Endothelial cell of umbilical vein (primary cell): ENCODE measurements around the gene PNKP. TPM values are rescaled to one million over a fixed set of nuclear protein-coding genes. Genes with fewer than 3 reads are reported as not detected.

ENCODE experiments used
- BruUV-seq: library from RNA; stranded (reverse); fragments of 400-500 nt; replicated peaks from 2 replicates; lab custom pipeline; 2021; lab: Mats Ljungman, UMichigan
- CTCF ChIA-PET: fragments of 300-600, 350-600 bp; sonication (Branson Sonifier 250); formaldehyde crosslinking; loops from one replicate; lab custom pipeline; 2021; ENCODE audit warnings: antibody characterized with exemption, inconsistent platforms; lab: Charles Lee
- POLR2A ChIA-PET: fragments of 300-600, 350-600 bp; sonication (Branson Sonifier 250); formaldehyde crosslinking; loops from one replicate; lab custom pipeline; 2021; ENCODE audit warnings: antibody characterized with exemption, inconsistent platforms; lab: Charles Lee
- DNase-seq: peaks from one replicate; pipeline ENCODE4 v3.0.0-alpha.2; 2011; ENCODE audit warnings: low read depth, low spot score
- FAIRE-seq: peaks from 2 replicates; lab custom pipeline; 2011; peaks lifted over from hg19 to GRCh38; lab: Jason Lieb, UNC
- H2AFZ ChIP-seq: 2 replicates; pipeline ENCODE4 v1.6.0; 2012; ENCODE audit warnings: low read depth, low read length, control low read depth, inconsistent platforms
- H3K27ac ChIP-seq: 2 replicates; pipeline ENCODE4 v1.5.1; 2011; ENCODE audit warnings: low read depth, mild to moderate bottlenecking, control low read depth, low read length, moderate library complexity; ENCODE audit not compliant: insufficient read depth
- H3K27me3 ChIP-seq, 2 experiments: 2 replicates each; pipeline versions ENCODE4 v1.6.0 to v1.6.1; 2011; ENCODE audit warnings: low read length in 2 of 2, mixed read lengths in 1 of 2; ENCODE audit not compliant: control insufficient read depth in 2 of 2, insufficient read depth in 2 of 2
- H3K36me3 ChIP-seq, 2 experiments: 2 replicates in 1 of 2; 3 replicates in 1 of 2; pipeline ENCODE4 v1.5.1; 2011; ENCODE audit warnings: low read length in 2 of 2, mild to moderate bottlenecking in 1 of 2, moderate library complexity in 1 of 2; ENCODE audit not compliant: control insufficient read depth in 2 of 2, insufficient read depth in 2 of 2; ENCODE audit errors: extremely low read depth in 1 of 2
- H3K4me1 ChIP-seq: 3 replicates; pipeline ENCODE4 v1.5.1; 2011; ENCODE audit warnings: mild to moderate bottlenecking, low read length; ENCODE audit not compliant: control insufficient read depth, insufficient read depth; ENCODE audit errors: extremely low read depth
- H3K4me2 ChIP-seq: 2 replicates; pipeline ENCODE4 v1.6.1; 2011; ENCODE audit warnings: low read length, control low read depth, mixed read lengths; ENCODE audit not compliant: insufficient read depth
- H3K4me3 ChIP-seq, 3 experiments: fragments of 200-600 bp in 1 of 3; sonication (generic), shearing (Covaris generic) in 1 of 3; replicated peaks in 1 of 3; 2 replicates each; pipeline ENCODE4 v1.5.1; 2011 to 2016; ENCODE audit warnings: control low read depth in 3 of 3, low read length in 3 of 3, mild to moderate bottlenecking in 2 of 3, inconsistent platforms in 1 of 3, low read depth in 1 of 3, moderate library complexity in 1 of 3; ENCODE audit not compliant: insufficient read depth in 1 of 3
- H3K79me2 ChIP-seq: 2 replicates; pipeline ENCODE4 v1.6.0; 2012; ENCODE audit warnings: low read length, inconsistent platforms; ENCODE audit not compliant: control insufficient read depth, insufficient read depth
- H3K9ac ChIP-seq: replicated peaks from 2 replicates; pipeline ENCODE3; 2011; ENCODE audit warnings: low read length, control low read depth; ENCODE audit not compliant: insufficient read depth; ENCODE audit errors: extremely low read depth
- H3K9me1 ChIP-seq: replicated peaks from 3 replicates; pipeline ENCODE4 v1.6.0; 2011; ENCODE audit warnings: mild to moderate bottlenecking, low read length; ENCODE audit not compliant: control insufficient read depth, insufficient read depth; ENCODE audit errors: extremely low read depth
- H3K9me3 ChIP-seq: replicated peaks from 2 replicates; pipeline ENCODE4 v1.5.1; 2012; ENCODE audit warnings: low read length, inconsistent platforms; ENCODE audit not compliant: control insufficient read depth, insufficient read depth
- H4K20me1 ChIP-seq: replicated peaks from 2 replicates; pipeline ENCODE3; 2011; ENCODE audit warnings: mild to moderate bottlenecking, low read length; ENCODE audit not compliant: control insufficient read depth, insufficient read depth; ENCODE audit errors: extremely low read depth
- CTCF ChIP-seq, 2 donors: IDR thresholded peaks; 1 replicate in 1 of 2; 2 replicates in 1 of 2; pipeline ENCODE4 v1.5.1; 2011; ENCODE audit warnings: low read length in 2 of 2, mild to moderate bottlenecking in 2 of 2, moderate library complexity in 2 of 2, control low read depth in 1 of 2, inconsistent platforms in 1 of 2, low read depth in 1 of 2; ENCODE audit not compliant: insufficient read depth in 1 of 2; ENCODE audit errors: extremely low read depth in 1 of 2
- EZH2 ChIP-seq: IDR thresholded peaks from 2 replicates; pipeline ENCODE4 v1.6.1; 2012; ENCODE audit warnings: borderline replicate concordance, low read depth, mild to moderate bottlenecking, moderate library complexity, low read length, inconsistent platforms; ENCODE audit not compliant: severe bottlenecking
- FOS ChIP-seq: IDR thresholded peaks from 2 replicates; pipeline ENCODE4 v1.6.1; 2011; ENCODE audit warnings: mild to moderate bottlenecking, low read length, moderate library complexity, borderline replicate concordance; ENCODE audit not compliant: insufficient read depth
- GATA2 ChIP-seq: IDR thresholded peaks from 2 replicates; pipeline ENCODE4 v1.7.0; 2011; ENCODE audit warnings: low read depth, mild to moderate bottlenecking, moderate library complexity, mixed read lengths, low read length; ENCODE audit not compliant: insufficient read length, insufficient read depth
- JUN ChIP-seq: IDR thresholded peaks from 2 replicates; pipeline ENCODE4 v1.6.1; 2011; ENCODE audit warnings: borderline replicate concordance, low read depth; ENCODE audit not compliant: insufficient read length, insufficient read depth
- MAX ChIP-seq: IDR thresholded peaks from 2 replicates; pipeline ENCODE4 v1.6.1; 2011; ENCODE audit not compliant: insufficient read depth, insufficient read length
- MYC ChIP-seq: IDR thresholded peaks from one replicate; pipeline ENCODE4 v1.6.1; 2011; ENCODE audit warnings: mild to moderate bottlenecking, low read depth, low read length
- POLR2A ChIP-seq: IDR thresholded peaks from 2 replicates; pipeline ENCODE4 v1.6.1; 2012; ENCODE audit warnings: low read depth, mild to moderate bottlenecking, control low read depth, low read length
- POLR2AphosphoS5 ChIP-seq: IDR thresholded peaks from 2 replicates; pipeline ENCODE4 v1.6.1; 2012; ENCODE audit warnings: low read depth, mild to moderate bottlenecking, control low read depth, low read length, moderate library complexity; ENCODE audit not compliant: insufficient read depth
- dilution Hi-C: fragments of 300-500 bp; cut with MboI; formaldehyde crosslinking; loops from one replicate; pipeline ENCODE4 v1.15.0; 2019; ENCODE audit warnings: low sequenced_read_pairs; ENCODE audit not compliant: extremely low pct_ligation_motif_present
- intact Hi-C: fragments of 100-400 bp; cut with micrococcal nuclease; formaldehyde crosslinking; loops from one replicate; pipeline ENCODE4 v1.10.0; 2022
- polyA plus RNA-seq, 4 experiments: library from polyadenylated mRNA; depleted of rRNA in 3 of 4; stranded (reverse) in 3 of 4; unstranded in 1 of 4; fragments of >200 nt; gene quantifications; 2 replicates each; pipeline versions ENCODE4 v1.2.1 to v1.2.3, GENCODE V29; 2011 to 2012; ENCODE audit warnings: missing spikeins in 1 of 4
- total RNA-seq: library from RNA; stranded (reverse); gene quantifications from 2 replicates; pipeline ENCODE4 v1.2.3, GENCODE V29; 2021

PNKP gene
- total and polyA plus RNA-seq, 2 donors (not counting 3 experiments of a cell fraction or from before 2014, with no cell fraction given): 39.4 to 112 TPM

DNA sequence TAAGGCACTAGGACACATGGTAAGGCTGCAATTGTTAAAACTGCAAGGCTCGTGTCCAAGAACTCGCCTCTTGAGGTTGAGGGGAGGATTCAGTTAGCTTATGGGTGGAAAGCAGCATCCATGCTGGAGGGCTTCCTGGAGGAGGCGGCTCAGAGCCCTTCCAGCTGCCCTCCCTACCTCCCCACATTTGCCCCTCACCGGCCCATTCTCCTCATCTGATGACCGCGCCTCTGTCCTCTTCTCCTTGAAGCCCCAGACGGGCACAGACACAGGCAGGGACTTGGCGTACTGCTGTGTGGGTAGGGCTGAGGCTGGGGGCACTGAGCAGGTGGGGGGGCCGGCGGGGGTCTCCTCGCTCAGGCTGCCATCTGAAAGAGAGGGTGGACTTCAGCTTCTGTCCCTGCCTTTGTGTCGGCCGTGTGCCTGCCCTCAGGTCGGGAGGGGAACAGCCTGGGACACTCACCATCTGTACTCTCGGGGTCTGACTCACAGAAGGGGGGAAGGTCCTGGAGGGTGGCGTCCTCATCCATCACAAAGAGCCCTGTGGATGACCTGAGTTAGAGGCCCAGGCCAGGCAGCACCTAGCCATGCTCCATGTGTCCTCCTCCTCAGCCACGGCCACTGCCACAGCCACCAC lies 4.1 kb upstream of the PNKP start:
- dilution Hi-C loops: no loop called here
- FAIRE-seq: no peak
- H3K4me2 ChIP-seq: no peak overlapping the region
- no peak for TF ChIP-seq CTCF (IDR thresholded peaks at IDR 0.05; ENCODE audit: extremely low read depth in 1 of 2, insufficient read depth in 1 of 2, low read depth in 1 of 2, low read length in 2 of 2)
- no peak for TF ChIP-seq POLR2A
- no peak for TF ChIP-seq MAX
- TF ChIP-seq JUN: no peak
- TF ChIP-seq MYC: no peak
- no peak for TF ChIP-seq GATA2
- no peak for TF ChIP-seq POLR2AphosphoS5
- no peak for TF ChIP-seq FOS
- no peak for TF ChIP-seq EZH2
- peaks cover 25% of the 10 kb centered on the region for H3K4me1 ChIP-seq
- no TSS peak for BruUV-seq
- H3K9me3 ChIP-seq: no peaks in the 10 kb centered on the region
- H3K79me2 ChIP-seq: peaks cover 21% of the 10 kb centered on the region
- H3K27ac ChIP-seq: no peak overlapping the region
- H2AFZ ChIP-seq: no peak overlapping the region
- intact Hi-C loops: no loop called here
- ChIA-PET POLR2A (no interaction called here), CTCF (no interaction called here)
- H3K9ac ChIP-seq: no peak overlapping the region
- no peaks in the 10 kb centered on the region for H3K27me3 ChIP-seq
- DNase-seq: no peak
- H4K20me1 ChIP-seq: no peaks in the 10 kb centered on the region
- H3K4me3 ChIP-seq: no peak overlapping the region
- H3K36me3 ChIP-seq: peaks cover 0 to 9% of the 10 kb centered on the region in 2 experiments
- H3K9me1 ChIP-seq: no peaks in the 10 kb centered on the region
